Psoas muscle (tissue), 8 donors: Measurements from ENCODE around the gene NPPB. TPM values are rescaled to one million over a fixed set of nuclear protein-coding genes. Genes with fewer than 3 reads are reported as not detected.

Experiments used
- ATAC-seq, 4 donors: fragments of 200-7000 bp; cut with Tn5 transposase; one replicate each; pipeline ENCODE4 v1.9.1; 2020; ENCODE audit warnings: moderate library complexity in 3 of 4, mild to moderate bottlenecking in 2 of 4
- DNase-seq, 2 donors: peaks; one replicate each; pipeline ENCODE4 v3.0.0-alpha.2; 2020
- H3K27ac ChIP-seq: fragments of 200-600 bp; one replicate; pipeline ENCODE4 v1.8.0; 2022
- H3K27me3 ChIP-seq, 3 donors: fragments of 200-600 bp in 1 of 3; one replicate each; pipeline versions ENCODE4 v1.6.1 to v1.8.0; 2013 to 2022; ENCODE audit warnings: low read length in 2 of 3, mild to moderate bottlenecking in 2 of 3, moderate library complexity in 1 of 3; ENCODE audit not compliant: insufficient read depth in 3 of 3
- H3K36me3 ChIP-seq, 2 donors: fragments of 200-600 bp in 1 of 2; one replicate each; pipeline versions ENCODE4 v1.6.1 to v1.8.0; 2013 to 2022; ENCODE audit warnings: low read depth in 1 of 2, mild to moderate bottlenecking in 1 of 2, moderate library complexity in 1 of 2; ENCODE audit not compliant: insufficient read depth in 1 of 2
- H3K4me1 ChIP-seq: fragments of 200-600 bp; one replicate; pipeline ENCODE4 v1.8.0; 2022
- H3K4me3 ChIP-seq: fragments of 200-600 bp; one replicate; pipeline ENCODE4 v1.8.0; 2022; ENCODE audit warnings: mild to moderate bottlenecking
- H3K9me3 ChIP-seq: fragments of 200-600 bp; one replicate; pipeline ENCODE4 v1.8.0; 2022
- WGBS, 3 donors: extraction: QIAGEN DNeasy Blood & Tissue Kit; methylation state at CpG; one replicate each; pipeline versions ENCODE4 v1.1.6 to v1.1.7; 2013; 5-methylcytosine and 5-hydroxymethylcytosine counted together
- intact Hi-C, 2 donors: fragments of 100-400 bp; cut with DNase I; formaldehyde crosslinking; loops; one replicate each; pipeline versions ENCODE4 v1.11.0 to v1.14.2; 2022
- polyA plus RNA-seq, 3 donors: library from polyadenylated mRNA; stranded (reverse); fragments of 200-250 nt; gene quantifications; one replicate each; pipeline ENCODE4 v1.2.3, GENCODE V29; 2013
- total RNA-seq, 4 donors: library from RNA; stranded (reverse); fragmentation: NEBNext Ultra II Directional in 2 of 4; extraction: Animal tissue kit (Norgen Biotek cat#: 25700) in 2 of 4; gene quantifications; one replicate each; pipeline versions ENCODE4 v1.2.1 to v1.2.4, GENCODE V29; 2021 to 2023
- TF ChIP-seq, protein P1 (sequence below): fragments of 200-600 bp; IDR thresholded peaks from one replicate; pipeline ENCODE4 v1.8.0; 2022; ENCODE audit warnings: antibody characterized with exemption
- donor health status: healthy with polysubstance abuse.
- donor health status: DM: no; HTN: no; CAD: no; lungs with moderate emphysema.
- donor health status: Bipolar disorder and iron deficiency.
- donor health status: healthy.
- donor health status: DM: yes; HTN: yes; CAD: no.
- donor health status: DM: no; HTN: no; CAD: no.
- donor health status: DM: no; HTN: no; CAD: no.
- donor health status: DM: yes; HTN: yes; CAD: no.

Gene NPPB
- total and polyA plus RNA-seq, 7 donors = 0.37 to 1.6 (median 0.39) TPM; not detected in 4

DNA sequence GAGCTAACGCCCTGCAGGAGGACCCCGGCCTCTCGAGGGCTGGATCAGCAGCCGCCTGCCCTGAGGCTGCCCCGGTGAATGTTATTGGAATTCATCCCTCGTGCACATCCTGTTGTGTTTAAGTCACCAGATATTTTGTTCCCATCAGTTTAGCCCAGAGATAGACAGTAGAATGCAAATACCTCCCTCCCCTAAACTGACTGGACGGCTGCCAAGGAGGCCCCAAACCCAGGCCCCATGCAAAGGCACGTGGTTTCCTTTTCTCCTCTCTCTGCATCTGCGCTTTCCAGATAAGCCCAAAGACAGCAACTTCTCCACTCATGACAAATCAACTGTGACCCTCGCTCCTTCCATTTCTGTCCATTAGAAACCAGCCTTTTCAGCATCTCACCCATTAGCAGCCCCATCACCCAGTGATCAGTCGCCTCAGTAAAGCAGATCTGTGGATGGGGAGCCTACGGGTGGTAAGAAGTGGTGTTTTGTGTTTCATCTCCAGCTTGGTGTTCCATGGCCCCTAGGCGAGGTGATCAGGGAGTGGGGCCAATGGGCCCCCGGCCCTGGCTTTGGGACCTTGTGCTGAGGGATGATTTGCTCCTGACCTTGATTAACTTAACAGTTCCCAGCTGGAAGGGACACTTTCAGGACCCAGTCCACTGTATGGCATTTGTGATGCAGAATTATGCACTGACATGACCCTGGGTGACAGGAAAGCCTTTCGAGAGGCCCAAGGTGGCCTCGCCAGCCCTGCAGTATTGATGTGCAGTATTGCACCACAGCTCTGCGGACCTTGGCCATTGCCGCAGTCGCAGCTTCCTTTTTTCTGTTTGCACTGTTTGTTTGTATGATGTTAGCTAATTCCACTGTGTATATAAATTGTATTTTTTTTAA is 16.3 kb downstream of the NPPB start:
- no peak for DNase-seq
- Histone ChIP-seq H3K4me3 (no peak overlapping the region), H3K9me3 (no peaks in the 10 kb centered on the region), H3K27ac (no peak overlapping the region), H3K36me3 (peaks cover 7 to 84% of the 10 kb centered on the region in 2 donors), H3K27me3 (no peaks in the 10 kb centered on the region), H3K4me1 (no peaks in the 10 kb centered on the region)
- TF ChIP-seq, protein P1, sequence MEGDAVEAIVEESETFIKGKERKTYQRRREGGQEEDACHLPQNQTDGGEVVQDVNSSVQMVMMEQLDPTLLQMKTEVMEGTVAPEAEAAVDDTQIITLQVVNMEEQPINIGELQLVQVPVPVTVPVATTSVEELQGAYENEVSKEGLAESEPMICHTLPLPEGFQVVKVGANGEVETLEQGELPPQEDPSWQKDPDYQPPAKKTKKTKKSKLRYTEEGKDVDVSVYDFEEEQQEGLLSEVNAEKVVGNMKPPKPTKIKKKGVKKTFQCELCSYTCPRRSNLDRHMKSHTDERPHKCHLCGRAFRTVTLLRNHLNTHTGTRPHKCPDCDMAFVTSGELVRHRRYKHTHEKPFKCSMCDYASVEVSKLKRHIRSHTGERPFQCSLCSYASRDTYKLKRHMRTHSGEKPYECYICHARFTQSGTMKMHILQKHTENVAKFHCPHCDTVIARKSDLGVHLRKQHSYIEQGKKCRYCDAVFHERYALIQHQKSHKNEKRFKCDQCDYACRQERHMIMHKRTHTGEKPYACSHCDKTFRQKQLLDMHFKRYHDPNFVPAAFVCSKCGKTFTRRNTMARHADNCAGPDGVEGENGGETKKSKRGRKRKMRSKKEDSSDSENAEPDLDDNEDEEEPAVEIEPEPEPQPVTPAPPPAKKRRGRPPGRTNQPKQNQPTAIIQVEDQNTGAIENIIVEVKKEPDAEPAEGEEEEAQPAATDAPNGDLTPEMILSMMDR = no peak
- WGBS, 3 donors = 72 to 79% (median 78%) methylated on average over 19 of the region's 19 CpGs
- intact Hi-C loops = no loop called here
- no peak for ATAC-seq

DNA sequence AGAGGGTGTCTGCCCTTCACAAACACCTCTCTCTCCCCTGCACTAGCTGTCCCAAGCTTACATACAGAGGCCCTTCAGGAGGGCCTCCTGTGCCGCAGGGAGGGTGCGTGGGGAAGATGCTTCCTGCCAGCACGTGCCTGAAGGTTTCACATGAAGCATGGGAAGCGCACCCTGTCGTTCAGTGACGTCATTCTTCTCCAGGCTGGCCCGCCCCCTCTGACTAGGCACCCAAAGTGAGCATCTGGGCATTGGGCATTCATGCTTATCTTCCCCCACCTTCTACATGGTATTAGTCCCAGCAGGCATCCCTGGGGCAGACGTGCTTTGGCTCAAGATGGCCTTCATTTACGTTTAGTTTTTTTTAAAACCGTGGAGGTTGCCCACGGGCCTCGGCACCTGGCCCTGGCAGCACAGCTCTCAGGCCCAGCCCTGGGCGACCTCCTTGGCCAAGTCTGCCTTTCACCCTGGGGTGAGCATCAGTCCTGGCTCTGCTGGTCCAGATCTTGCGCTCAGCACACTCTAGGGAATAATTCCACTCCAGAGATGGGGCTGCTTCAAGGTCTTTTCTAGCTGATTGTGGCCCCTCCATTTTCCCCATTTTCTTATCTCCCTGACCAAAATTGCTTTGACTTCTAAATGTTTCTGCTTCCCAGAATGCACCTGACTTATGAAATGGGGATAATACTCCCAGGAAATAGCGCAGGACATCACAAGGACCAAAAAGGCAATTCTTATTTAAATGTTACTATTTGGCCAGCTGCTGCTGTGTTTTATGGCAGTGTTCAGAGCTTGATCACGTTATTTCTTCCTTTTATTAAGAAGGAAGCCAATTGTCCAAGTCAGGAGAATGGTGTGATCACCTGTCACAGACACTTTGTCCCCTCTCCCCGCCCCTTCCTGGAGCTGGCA is 17.2 kb downstream of the NPPB start:
- TF ChIP-seq, protein P1 = no peak
- intact Hi-C loops = no loop called here
- DNase-seq = no peak
- peaks cover 7 to 93% of the 10 kb centered on the region in 2 donors for H3K36me3 ChIP-seq
- ATAC-seq = no peak
- H3K27ac ChIP-seq = no peak overlapping the region
- no peaks in the 10 kb centered on the region for H3K27me3 ChIP-seq
- WGBS, 3 donors = 69 to 80% (median 72%) methylated on average over 17 of the region's 17 CpGs
- no peaks in the 10 kb centered on the region for H3K9me3 ChIP-seq
- no peaks in the 10 kb centered on the region for H3K4me1 ChIP-seq
- H3K4me3 ChIP-seq = no peak overlapping the region

DNA sequence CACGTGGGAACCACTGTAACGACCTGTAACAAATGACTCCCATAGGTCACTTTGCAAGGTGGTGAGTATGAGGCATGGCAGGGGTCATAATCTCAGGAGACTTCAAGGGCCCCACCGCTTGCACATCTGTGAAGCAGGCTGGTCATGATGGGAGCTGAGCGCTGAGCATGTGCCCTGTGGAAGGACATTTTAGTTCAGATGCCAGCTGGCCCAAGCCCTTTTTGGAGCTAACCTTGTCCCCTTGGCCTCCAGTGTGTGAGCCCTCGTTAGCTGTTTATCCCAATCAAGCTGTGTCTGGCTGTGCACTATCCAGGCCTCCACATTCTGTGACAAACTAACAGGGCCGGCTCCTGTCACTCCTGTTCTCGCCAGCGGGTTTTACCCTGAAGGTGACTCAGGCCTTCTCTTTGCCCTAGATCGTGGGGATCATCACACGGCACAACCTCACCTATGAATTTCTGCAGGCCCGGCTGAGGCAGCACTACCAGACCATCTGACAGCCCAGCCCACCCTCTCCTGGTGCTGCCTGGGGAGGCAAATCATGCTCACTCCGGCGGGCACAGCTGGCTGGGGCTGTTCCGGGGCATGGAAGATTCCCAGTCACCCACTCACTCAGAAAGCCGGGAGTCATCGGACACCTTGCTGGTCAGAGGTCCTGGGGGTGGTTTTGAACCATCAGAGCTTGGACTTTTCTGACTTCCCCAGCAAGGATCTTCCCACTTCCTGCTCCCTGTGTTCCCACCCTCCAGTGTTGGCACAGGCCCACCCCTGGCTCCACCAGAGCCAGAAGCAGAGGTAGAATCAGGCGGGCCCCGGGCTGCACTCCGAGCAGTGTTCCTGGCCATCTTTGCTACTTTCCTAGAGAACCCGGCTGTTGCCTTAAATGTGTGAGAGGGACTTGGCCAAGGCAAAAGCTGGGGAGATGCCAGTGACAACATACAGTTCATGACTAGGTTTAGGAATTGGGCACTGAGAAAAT is 18.7 kb downstream of the NPPB start:
- Histone ChIP-seq H3K27ac (no peak overlapping the region), H3K4me3 (no peak overlapping the region), H3K9me3 (no peaks in the 10 kb centered on the region), H3K4me1 (no peaks in the 10 kb centered on the region), H3K36me3 (peaks cover 7 to 100% of the 10 kb centered on the region in 2 donors), H3K27me3 (no peaks in the 10 kb centered on the region)
- TF ChIP-seq, protein P1 = no peak
- intact Hi-C loops = loop anchor here in 1 of 2 donors (2.0 kb wide), 1 partner anchor 127 kb away; no protein-coding TSS in a partner anchor
- ATAC-seq = no peak
- no peak for DNase-seq
- WGBS, 3 donors = 82 to 90% (median 82%) methylated on average over 20 of the region's 20 CpGs
